Medulla oblongata (tissue), 1 donor: ENCODE results near the gene FOS.
"Not testable (repeated sequence)": the region's sequence is repeated elsewhere in the genome, so short reads cannot be mapped to it uniquely, and the experiment has no call there.

ENCODE experiments used
- DNase-seq: peaks from one replicate; pipeline ENCODE4 v3.0.0-alpha.2; 2015; ENCODE audit errors: extremely low spot score

FOS gene

GRCh38 chr14:75278422-75279152 is at the start of gene FOS:
FOS (plus strand) TSS chr14:75278828; CDS start chr14:75278983, 155 bp downstream.
- peak; percentile 97 for DNase-seq

DNA sequence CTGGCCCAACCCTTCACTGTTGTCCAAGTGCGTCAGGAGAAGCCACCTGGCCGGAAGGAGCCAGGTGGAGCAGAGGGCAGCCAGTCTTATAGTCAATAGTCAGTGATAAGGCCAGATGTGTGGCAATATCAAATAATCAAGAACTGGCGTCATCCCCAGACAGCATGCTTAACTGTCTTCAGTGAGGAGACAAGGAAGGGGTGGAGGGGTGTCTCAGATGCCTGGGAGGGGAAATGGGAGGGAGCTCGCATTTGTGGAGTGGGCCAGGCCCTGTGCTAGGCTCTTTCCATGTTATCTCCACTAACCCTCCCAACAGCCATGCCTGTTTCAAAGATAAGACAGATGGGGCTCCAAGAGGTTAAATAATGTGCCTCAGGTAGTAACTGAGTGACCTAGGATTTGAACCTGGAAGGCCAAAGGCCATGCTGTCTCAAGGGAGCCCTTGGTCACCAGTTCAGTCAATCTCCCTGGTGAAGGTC is 48.9 kb upstream of the FOS start:
- no peak for DNase-seq

GRCh38 chr14:75230140-75230792 is 48.4 kb upstream of the FOS start:
- DNase-seq: no peak

DNA sequence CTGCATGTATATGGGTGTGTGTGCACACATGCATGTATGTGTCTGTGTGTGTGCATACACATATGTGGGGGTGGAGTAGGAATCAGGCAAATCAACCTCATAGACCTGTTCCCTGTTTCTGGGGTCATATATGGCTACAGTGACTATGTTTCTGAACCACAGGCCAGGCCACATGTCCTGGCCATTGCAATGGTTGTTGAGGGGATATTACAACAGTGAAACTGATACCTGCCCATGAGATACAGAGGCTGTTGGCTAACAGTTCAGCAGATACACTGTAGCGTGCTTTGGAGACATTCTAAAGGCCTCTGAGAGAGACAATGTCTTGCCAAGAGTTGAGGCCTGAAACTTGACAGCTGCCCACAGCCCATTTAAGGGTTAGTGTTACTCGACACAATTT is 47.3 kb upstream of the FOS start:
- no peak for DNase-seq

DNA sequence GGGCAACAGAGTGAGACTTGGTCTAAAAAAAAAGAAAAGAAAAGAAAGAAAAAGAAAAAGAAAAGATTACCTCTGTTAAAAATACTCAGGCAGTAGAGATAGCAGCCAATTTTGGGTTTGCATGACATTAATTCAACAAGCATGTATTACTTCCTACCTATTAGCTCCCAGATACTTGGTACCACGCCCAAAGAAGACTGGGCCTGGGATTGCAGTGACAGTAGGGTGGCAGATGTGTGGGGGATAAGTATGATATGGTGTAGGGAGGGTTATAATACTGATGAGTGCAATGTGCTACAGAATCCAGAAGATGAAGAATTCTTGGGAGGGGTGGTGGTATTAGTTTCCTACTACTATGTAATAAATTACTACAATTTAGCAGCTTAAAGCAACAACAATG is 46.4 kb upstream of the FOS start:
- no peak for DNase-seq

DNA sequence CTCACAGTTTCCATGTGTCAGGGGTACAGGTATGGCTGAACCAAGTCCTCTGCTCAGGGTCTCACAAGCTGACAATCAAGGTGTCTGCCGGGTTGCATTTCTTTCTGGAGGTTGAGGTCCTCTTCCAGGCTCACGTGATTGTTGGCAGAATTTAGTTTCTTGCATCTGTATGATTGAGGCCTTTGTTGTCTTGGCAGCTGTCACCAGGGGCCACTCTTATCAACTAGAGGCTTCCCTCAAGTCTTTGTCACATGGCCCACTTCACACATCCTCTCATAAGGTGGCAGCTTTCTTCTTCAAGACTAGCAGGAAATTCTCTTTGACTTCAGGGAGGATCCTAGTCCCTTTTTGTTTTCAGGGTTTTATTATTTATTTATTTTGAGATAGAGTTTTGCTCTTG is 46.0 kb upstream of the FOS start:
- no peak for DNase-seq

- peak; percentile 83 for DNase-seq
These were observed 44.2 kb upstream of the FOS start for GRCh38 chr14:75234173-75235115.

GRCh38 chr14:75235198-75235597 is 43.4 kb upstream of the FOS start:
- not testable (repeated sequence) for DNase-seq

DNA sequence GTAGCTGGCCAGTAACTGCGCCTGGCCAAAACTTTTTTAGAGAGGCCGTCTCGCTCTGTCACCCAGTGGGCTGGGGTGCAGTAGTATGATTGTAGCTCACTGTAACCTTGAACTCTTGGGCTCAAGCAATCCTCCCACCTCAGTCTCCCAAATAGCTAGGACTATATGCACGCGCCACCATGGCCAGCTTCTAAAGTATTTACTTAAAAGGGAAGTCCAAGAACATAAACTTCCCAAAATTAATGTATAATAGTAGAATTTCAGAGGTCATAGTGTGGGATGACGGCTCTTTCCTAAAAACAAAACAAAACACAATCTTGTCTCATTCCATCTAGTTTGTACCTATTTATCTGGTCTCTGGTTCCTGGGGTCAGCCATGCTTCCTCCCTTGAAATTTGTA is 42.2 kb upstream of the FOS start:
- DNase-seq: no peak

GRCh38 chr14:75236901-75237419 is 41.7 kb upstream of the FOS start:
- no peak for DNase-seq

DNA sequence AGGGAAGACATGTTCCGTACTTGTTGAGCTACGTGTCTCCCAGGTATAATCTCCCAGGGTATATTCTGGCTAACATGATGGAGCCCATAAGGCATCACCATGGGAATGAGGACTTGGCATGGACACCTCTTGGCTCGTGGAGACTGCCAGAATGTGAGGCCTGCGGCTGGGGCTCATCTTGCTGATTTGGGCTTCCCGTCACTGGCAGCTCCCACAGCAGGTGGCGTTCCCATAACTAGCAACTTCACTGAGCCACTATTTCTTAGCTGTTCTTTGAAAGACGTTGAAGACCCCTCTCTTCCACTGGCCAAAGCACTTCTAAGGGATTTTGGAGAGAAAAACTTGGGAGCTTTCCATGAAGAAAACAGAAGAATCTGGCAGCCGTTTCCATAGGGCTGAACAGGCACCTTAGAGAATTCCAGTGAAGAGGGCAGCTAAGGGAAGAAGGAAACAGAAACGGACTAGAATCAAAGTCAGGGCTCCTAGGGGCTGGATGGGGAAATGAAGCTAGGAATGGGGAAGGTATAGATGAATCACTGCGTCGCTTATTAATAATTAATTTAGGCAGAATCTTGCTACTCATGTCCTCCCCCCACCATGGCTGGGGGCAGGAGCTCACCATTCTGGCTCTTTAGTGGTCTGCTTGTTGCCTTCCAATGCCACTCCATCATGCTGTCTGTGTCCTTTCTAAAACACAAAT is 39.7 kb upstream of the FOS start:
- DNase-seq: no peak

GRCh38 chr14:75240781-75241180 is 37.8 kb upstream of the FOS start:
- no peak for DNase-seq

GRCh38 chr14:75242546-75243273 is 35.9 kb upstream of the FOS start:
- DNase-seq: no peak

GRCh38 chr14:75244121-75244520 is 34.5 kb upstream of the FOS start:
- DNase-seq: no peak

DNA sequence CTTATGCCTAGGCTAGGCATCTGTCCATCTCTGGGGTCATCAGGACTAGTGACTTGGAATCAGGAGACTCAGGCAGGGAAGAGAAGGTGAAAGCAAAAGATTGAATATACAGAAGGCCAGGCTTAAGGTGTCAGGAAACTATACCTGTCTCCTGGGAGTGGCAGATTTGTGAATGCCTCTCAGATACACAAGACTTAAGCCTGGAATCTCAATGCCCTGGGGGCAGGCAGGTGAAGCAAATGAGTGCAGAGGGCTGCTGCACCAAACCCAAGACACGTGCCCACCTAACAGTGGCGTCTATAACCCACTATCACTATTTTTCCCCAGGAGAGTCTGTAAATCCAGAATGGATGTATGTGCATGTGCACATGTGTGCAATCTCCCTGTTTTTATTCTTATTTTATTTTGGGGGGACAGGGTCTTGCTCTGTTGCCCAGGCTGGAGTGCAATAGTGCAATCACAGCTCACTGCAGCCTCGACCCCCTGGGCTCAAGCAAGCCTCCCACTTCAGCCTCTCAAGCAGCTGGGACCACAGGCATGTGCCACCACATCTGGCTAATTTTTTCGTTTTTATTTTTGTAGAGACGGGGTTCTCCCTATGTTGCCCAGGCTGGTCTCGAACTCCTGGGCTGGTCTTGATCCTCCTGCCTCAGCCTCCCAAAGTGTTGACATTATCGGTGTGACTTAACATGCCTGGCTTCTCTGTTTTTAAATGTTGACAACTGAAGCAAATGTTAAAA is 31.9 kb upstream of the FOS start:
- no peak for DNase-seq

DNA sequence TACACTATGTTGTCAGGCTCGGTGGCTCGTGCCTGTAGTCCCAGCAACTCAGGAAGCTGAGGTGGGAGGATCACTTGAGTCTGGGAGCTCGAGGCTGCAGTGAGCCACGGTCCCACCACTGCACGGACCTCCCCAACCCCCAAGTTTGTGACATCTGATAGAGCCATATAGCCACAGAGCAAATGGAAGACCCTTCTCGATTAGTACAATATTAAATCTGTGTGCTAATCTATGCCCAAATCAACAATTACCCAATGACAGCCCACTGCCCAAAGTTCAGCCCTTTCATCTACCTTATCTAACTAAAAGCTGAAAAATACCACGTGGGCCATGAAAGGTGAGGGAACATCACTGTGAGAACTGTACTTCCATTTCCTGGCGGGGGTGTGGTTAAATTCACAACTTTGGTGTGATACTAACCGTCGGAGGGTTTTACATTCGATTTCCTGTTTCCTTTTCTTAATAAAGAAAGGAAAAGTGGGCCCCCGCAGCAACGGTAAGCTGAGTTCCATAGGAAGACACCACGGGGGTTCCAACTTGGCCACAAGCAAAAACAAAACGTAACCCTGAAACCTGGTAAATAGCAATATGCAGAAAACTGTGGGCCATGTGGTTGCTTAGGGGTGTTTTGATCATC is 31.2 kb upstream of the FOS start:
- DNase-seq: no peak

- no peak for DNase-seq
These were observed 30.7 kb upstream of the FOS start for GRCh38 chr14:75247939-75248338.

- DNase-seq: no peak
These were observed 29.2 kb upstream of the FOS start for GRCh38 chr14:75249251-75249957.

- no peak for DNase-seq
These were observed 28.7 kb upstream of the FOS start for GRCh38 chr14:75249958-75250336.
